K562 (cell line): ENCODE results near the gene PLA2G2C. TPM values are rescaled to one million over a fixed set of nuclear protein-coding genes. Genes with fewer than 3 reads are reported as not detected.

Experiments
- ATAC-seq: fragments of 200-7000 bp; cut with Tn5 transposase; 3 replicates; pipeline ENCODE4 v1.9.1; 2020; ENCODE audit warnings: moderate library complexity
- BruUV-seq: library from RNA; stranded (reverse); fragments of 400-500 nt; replicated peaks from 2 replicates; lab custom pipeline; 2021; lab: Mats Ljungman, UMichigan
- CTCF ChIA-PET: fragments of 300-600 bp; formaldehyde crosslinking; extraction: SDS; loops from one replicate; lab custom pipeline; 2021; ENCODE audit warnings: low intra/inter-chr PET ratio; lab: Yijun Ruan, JAX
- POLR2A ChIA-PET: fragments of 300-600, 350-650 bp; sonication (Branson Sonifier 250); formaldehyde crosslinking; extraction: SDS; loops from one replicate; lab custom pipeline; 2021; ENCODE audit warnings: antibody characterized with exemption, inconsistent platforms; lab: Yijun Ruan, JAX
- DNase-seq, 4 experiments: peaks; one replicate each; pipeline versions ENCODE4 v3.0.0 to v3.0.0-alpha.2; 2011 to 2018; ENCODE audit warnings: low spot score in 3 of 4, mixed read lengths in 3 of 4; ENCODE audit errors: extremely low read depth in 1 of 4
- FAIRE-seq: peaks from 2 replicates; lab custom pipeline; 2011; peaks lifted over from hg19 to GRCh38; lab: Jason Lieb, UNC
- H2AFZ ChIP-seq: 2 replicates; pipeline ENCODE4 v1.6.0; 2011; ENCODE audit warnings: low read depth, low read length, control low read depth, inconsistent platforms
- H3K27ac ChIP-seq: fragments of 200-600 bp; 3 replicates; pipeline ENCODE4 v1.8.0; 2011; ENCODE audit warnings: low read depth, mild to moderate bottlenecking, control low read depth, inconsistent platforms, low read length, moderate library complexity, mixed read lengths; ENCODE audit errors: extremely low read depth
- H3K27me3 ChIP-seq, 2 experiments: fragments of 300-600 bp in 1 of 2; 2 replicates in 1 of 2; 3 replicates in 1 of 2; pipeline versions ENCODE4 v1.6.0 to v1.8.0; 2011; ENCODE audit warnings: inconsistent platforms in 2 of 2, low read length in 2 of 2, mild to moderate bottlenecking in 1 of 2, mixed read lengths in 1 of 2, moderate library complexity in 1 of 2; ENCODE audit not compliant: control insufficient read depth in 2 of 2, insufficient read depth in 2 of 2
- H3K36me3 ChIP-seq: fragments of 300-600 bp; 3 replicates; pipeline ENCODE4 v1.8.0; 2011; ENCODE audit warnings: mild to moderate bottlenecking, low read length, inconsistent platforms; ENCODE audit not compliant: control insufficient read depth, insufficient read depth
- H3K4me1 ChIP-seq, 2 experiments: fragments of 200-600 bp in 1 of 2; replicated peaks in 1 of 2; 2 replicates in 1 of 2; 3 replicates in 1 of 2; pipeline versions ENCODE4 v1.5.1 to v1.8.0; 2011; ENCODE audit warnings: inconsistent platforms in 2 of 2, low read length in 2 of 2, mild to moderate bottlenecking in 1 of 2, mixed read lengths in 1 of 2, moderate library complexity in 1 of 2; ENCODE audit not compliant: control insufficient read depth in 2 of 2, insufficient read depth in 2 of 2
- H3K4me2 ChIP-seq: 2 replicates; pipeline ENCODE4 v1.6.1; 2011; ENCODE audit warnings: low read length, control low read depth, inconsistent platforms, mixed read lengths; ENCODE audit not compliant: insufficient read depth
- H3K4me3 ChIP-seq: fragments of 200-600 bp; sonication (generic), shearing (Covaris generic); 2 replicates; pipeline ENCODE4 v1.5.1; 2016; ENCODE audit warnings: control low read depth, inconsistent platforms
- H3K79me2 ChIP-seq: fragments of 200-600 bp; 3 replicates; pipeline ENCODE4 v1.8.0; 2011; ENCODE audit warnings: low read length, inconsistent platforms; ENCODE audit not compliant: control insufficient read depth, insufficient read depth
- H3K9ac ChIP-seq, 2 experiments: 2 replicates each; pipeline versions ENCODE4 v1.6.0 to v1.6.1; 2011; ENCODE audit warnings: low read depth in 2 of 2, low read length in 2 of 2, control low read depth in 1 of 2, inconsistent platforms in 1 of 2, mild to moderate bottlenecking in 1 of 2, mixed read lengths in 1 of 2; ENCODE audit not compliant: insufficient read depth in 1 of 2
- H3K9me1 ChIP-seq: one replicate; pipeline ENCODE4 v1.6.0; 2011; ENCODE audit warnings: inconsistent platforms, mild to moderate bottlenecking, low read length, moderate library complexity; ENCODE audit not compliant: control insufficient read depth, insufficient read depth
- H3K9me3 ChIP-seq: replicated peaks from 2 replicates; pipeline ENCODE4 v1.5.1; 2011; ENCODE audit warnings: low read depth, low read length, inconsistent platforms; ENCODE audit not compliant: control insufficient read depth, insufficient read depth
- H4K20me1 ChIP-seq: replicated peaks from 2 replicates; pipeline ENCODE4 v1.6.1; 2011; ENCODE audit warnings: low read length, inconsistent platforms, mixed read lengths; ENCODE audit not compliant: control insufficient read depth, insufficient read depth
- BRD9 ChIP-seq: fragments of 450-650 bp; IDR thresholded peaks from 2 replicates; pipeline ENCODE4 v1.6.1; 2018; ENCODE audit warnings: low read depth; ENCODE audit not compliant: partially characterized antibody
- CBX8 ChIP-seq: fragments of 200-600 bp; sonication (generic); IDR thresholded peaks from 2 replicates; pipeline ENCODE4 v1.6.1; 2012; ENCODE audit warnings: borderline replicate concordance, mixed run types, low read depth, mild to moderate bottlenecking, moderate library complexity, mixed read lengths, low read length, control low read depth, inconsistent platforms; ENCODE audit not compliant: poor library complexity, severe bottlenecking; ENCODE audit errors: extremely low read depth
- ELF4 ChIP-seq: fragments of 450-650 bp; formaldehyde crosslinking; IDR thresholded peaks from 2 replicates; pipeline ENCODE4 v1.4.0; 2022; ENCODE audit warnings: missing genetic modification characterization
- GTF3C2 ChIP-seq: IDR thresholded peaks from 3 replicates; pipeline ENCODE4 v1.6.1; 2011; ENCODE audit warnings: borderline replicate concordance, mild to moderate bottlenecking, moderate library complexity; ENCODE audit not compliant: insufficient read length; ENCODE audit errors: extremely low read depth
- HDAC3 ChIP-seq: fragments of 450-650 bp; IDR thresholded peaks from 2 replicates; pipeline ENCODE4 v1.6.1; 2018; ENCODE audit warnings: borderline replicate concordance, mild to moderate bottlenecking, moderate library complexity; ENCODE audit not compliant: partially characterized antibody
- HDGF ChIP-seq: fragments of 450-650 bp; IDR thresholded peaks from 2 replicates; pipeline ENCODE4 v1.6.1; 2016
- HEY1 ChIP-seq: fragments of 250-450 bp; sonication (Bioruptor Pico); IDR thresholded peaks from 2 replicates; pipeline ENCODE4 v1.5.0; 2020; ENCODE audit warnings: mild to moderate bottlenecking, moderate library complexity, borderline replicate concordance
- MEF2A ChIP-seq: IDR thresholded peaks from 2 replicates; pipeline ENCODE4 v1.6.1; 2011; ENCODE audit warnings: low read depth, mild to moderate bottlenecking, low read length, moderate library complexity; ENCODE audit not compliant: control insufficient read depth
- NCOA6 ChIP-seq: fragments of 450-650 bp; IDR thresholded peaks from 2 replicates; pipeline ENCODE4 v1.6.1; 2017; ENCODE audit warnings: mild to moderate bottlenecking
- PBX2 ChIP-seq, 2 experiments: IDR thresholded peaks in 1 of 2; conservative IDR thresholded peaks in 1 of 2; 2 replicates each; pipeline ENCODE4 v1.6.1; 2016; ENCODE audit warnings: low read depth in 2 of 2, mild to moderate bottlenecking in 1 of 2, missing compliant biosample characterization in 1 of 2, missing genetic modification characterization in 1 of 2, moderate library complexity in 1 of 2
- ZFX ChIP-seq: sonication (generic); formaldehyde crosslinking; IDR thresholded peaks from 2 replicates; pipeline ENCODE4 v1.8.0; 2022; ENCODE audit warnings: mild to moderate bottlenecking, missing genetic modification reagents, moderate library complexity
- ZNF197 ChIP-seq: fragments of 200-800 bp; sonication (Bioruptor generic); IDR thresholded peaks from 2 replicates; pipeline ENCODE4 v1.6.1; 2016; ENCODE audit warnings: low read depth, missing genetic modification characterization, missing compliant biosample characterization
- ZNF778 ChIP-seq: fragments of 450-650 bp; formaldehyde crosslinking; IDR thresholded peaks from 2 replicates; pipeline ENCODE4 v1.4.0; 2020; ENCODE audit warnings: mild to moderate bottlenecking, moderate library complexity
- ZZZ3 ChIP-seq: fragments of 450-650 bp; IDR thresholded peaks from 2 replicates; pipeline ENCODE4 v1.6.1; 2016; ENCODE audit warnings: antibody characterized with exemption, mild to moderate bottlenecking, moderate library complexity
- WGBS: fragments of 100-300 bp; shearing (Covaris generic); methylation state at CpG from one replicate; pipeline ENCODE4 v1.1.6; 2016; ENCODE audit warnings: low coverage, mixed read lengths; ENCODE audit not compliant: insufficient coverage; ENCODE audit errors: missing lambda C conversion rate; 5-methylcytosine and 5-hydroxymethylcytosine counted together
- in situ Hi-C: fragments of 300-500 bp; cut with MboI; formaldehyde crosslinking; loops from 4 replicates; pipeline ENCODE4 v1.15.0; 2018; ENCODE audit warnings: inconsistent platforms, mixed read lengths
- intact Hi-C: fragments of 100-400 bp; cut with micrococcal nuclease; formaldehyde crosslinking; loops from 2 replicates; pipeline ENCODE4 v1.14.2; 2022
- polyA plus RNA-seq, 8 experiments: library from polyadenylated mRNA; depleted of rRNA in 4 of 8; stranded (reverse) in 5 of 8; unstranded in 3 of 8; fragments of >200 nt; fragmentation: Nextera tagmentation in 2 of 8; fragmentation: Illumina TruSeq in 1 of 8; extraction: Ambion mirVana in 2 of 8; extraction: Trizol in 1 of 8; gene quantifications; 2 replicates each; pipeline versions ENCODE4 v1.2.1 to v1.2.3, GENCODE V29; 2011 to 2014; ENCODE audit warnings: inconsistent platforms in 1 of 8, missing spikeins in 1 of 8
- total RNA-seq, 7 experiments: library from RNA; depleted of rRNA in 6 of 7; stranded (reverse); fragments of >200 nt in 6 of 7; fragmentation: Illumina TruSeq in 2 of 7; extraction: Trizol in 2 of 7; gene quantifications; 2 replicates each; pipeline versions ENCODE4 v1.2.1 to v1.2.3, GENCODE V29; 2011 to 2021; ENCODE audit warnings: low replicate concordance in 1 of 7
- TF ChIP-seq, protein P1 (sequence below): fragments of 450-650 bp; formaldehyde crosslinking; IDR thresholded peaks from 2 replicates; pipeline ENCODE4 v1.4.0; 2022; ENCODE audit warnings: mild to moderate bottlenecking, moderate library complexity

Gene PLA2G2C
- total and polyA plus RNA-seq, 9 of the 15 experiments (the other 6 are each of a cell fraction or from before 2014, with no cell fraction given): 0.14 to 0.49 (median 0.21) TPM

GRCh38 chr1:20184481-20184900 lies 1.8 kb downstream of the PLA2G2C start:
- 8% methylated on average over 5 of the region's 6 CpGs for WGBS
- Histone ChIP-seq H3K36me3 (peaks cover 5% of the 10 kb centered on the region; the same call in 1 of the 3 replicates), H3K4me3 (no peak overlapping the region), H3K9me3 (peaks cover 6% of the 10 kb centered on the region), H3K27me3 (no peaks in the 10 kb centered on the region), H3K9ac (peak overlapping the region; percentile 71 to 89; a peak in 2 of 4 replicates), H3K79me2 (peaks cover 32% of the 10 kb centered on the region), H3K27ac (peak overlapping the region; percentile 95), H3K4me2 (peak overlapping the region; percentile 87), H3K4me1 (peaks cover 56 to 57% of the 10 kb centered on the region in 2 experiments), H2AFZ (peak overlapping the region; percentile 95), H4K20me1 (no peaks in the 10 kb centered on the region), H3K9me1 (no peaks in the 10 kb centered on the region)
- ChIA-PET POLR2A (interaction anchor here (0.6 to 3.7 kb wide), 4 partner anchors 11 to 309 kb away, joined by 3 to 15 read pairs (median 4); no protein-coding TSS in a partner anchor), CTCF (no interaction called here)
- no TSS peak for BruUV-seq
- peak; percentile 34 to 83 (median 56) for DNase-seq
- peak; percentile 74 for FAIRE-seq
- peak; percentile 37 for ATAC-seq
- intact Hi-C loops (loop anchor here (2.0 kb wide), 1 partner anchor 20 kb away; no protein-coding TSS in a partner anchor), in situ Hi-C loops (no loop called here)
- TF ChIP-seq GTF3C2: no peak
- TF ChIP-seq ZNF197: 0 out of 2 replicates have a peak, but pooled peaks have one; percentile 3
- TF ChIP-seq HDAC3: no peak
- TF ChIP-seq HDGF: peak; percentile 27; the same call in 1 of the 2 replicates
- TF ChIP-seq, protein P1, sequence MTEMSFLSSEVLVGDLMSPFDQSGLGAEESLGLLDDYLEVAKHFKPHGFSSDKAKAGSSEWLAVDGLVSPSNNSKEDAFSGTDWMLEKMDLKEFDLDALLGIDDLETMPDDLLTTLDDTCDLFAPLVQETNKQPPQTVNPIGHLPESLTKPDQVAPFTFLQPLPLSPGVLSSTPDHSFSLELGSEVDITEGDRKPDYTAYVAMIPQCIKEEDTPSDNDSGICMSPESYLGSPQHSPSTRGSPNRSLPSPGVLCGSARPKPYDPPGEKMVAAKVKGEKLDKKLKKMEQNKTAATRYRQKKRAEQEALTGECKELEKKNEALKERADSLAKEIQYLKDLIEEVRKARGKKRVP: no peak
- TF ChIP-seq MEF2A: no peak
- no peak for TF ChIP-seq ZZZ3
- TF ChIP-seq HEY1 (CRISPR knock-in tag): peak; percentile 75; the same call in 1 of the 2 replicates
- TF ChIP-seq BRD9: peak; percentile 41
- no peak for TF ChIP-seq CBX8
- no peak for TF ChIP-seq PBX2 (CRISPR knock-in tag; IDR thresholded peaks at IDR 0.05; ENCODE audit: low read depth)
- TF ChIP-seq PBX2 (tag; conservative IDR thresholded peaks at IDR 0.05; ENCODE audit: low read depth): 0 out of 2 replicates have a peak, but pooled peaks have one; percentile 5
- TF ChIP-seq ELF4 (CRISPR knock-in tag): 0 out of 2 replicates have a peak, but pooled peaks have one; percentile 34
- 0 out of 2 replicates have a peak, but pooled peaks have one; percentile 19 for TF ChIP-seq NCOA6
- no peak for TF ChIP-seq ZNF778 (CRISPR knock-in tag)
- peak; percentile 47; the same call in 1 of the 2 replicates for TF ChIP-seq ZFX (CRISPR knock-in tag)
